Cardiac fibroblast (primary cell): ENCODE data around the gene LAMB4.

Experiments used
- DNase-seq, 2 donors: peaks; one replicate each; pipeline versions ENCODE4 v3.0.0 to v3.0.0-alpha.2; 2010; ENCODE audit warnings: low read depth in 2 of 2
- H3K4me3 ChIP-seq, 2 donors: replicated peaks in 1 of 2; 1 replicate in 1 of 2; 2 replicates in 1 of 2; pipeline ENCODE4 v1.5.1; 2011; ENCODE audit warnings: low read depth in 2 of 2, low read length in 2 of 2, mild to moderate bottlenecking in 2 of 2, moderate library complexity in 1 of 2
- TF ChIP-seq, protein P1 (sequence below): IDR thresholded peaks from one replicate; pipeline ENCODE4 v1.5.1; 2011; ENCODE audit warnings: low read depth, mild to moderate bottlenecking, low read length, inconsistent platforms

Gene LAMB4

DNA sequence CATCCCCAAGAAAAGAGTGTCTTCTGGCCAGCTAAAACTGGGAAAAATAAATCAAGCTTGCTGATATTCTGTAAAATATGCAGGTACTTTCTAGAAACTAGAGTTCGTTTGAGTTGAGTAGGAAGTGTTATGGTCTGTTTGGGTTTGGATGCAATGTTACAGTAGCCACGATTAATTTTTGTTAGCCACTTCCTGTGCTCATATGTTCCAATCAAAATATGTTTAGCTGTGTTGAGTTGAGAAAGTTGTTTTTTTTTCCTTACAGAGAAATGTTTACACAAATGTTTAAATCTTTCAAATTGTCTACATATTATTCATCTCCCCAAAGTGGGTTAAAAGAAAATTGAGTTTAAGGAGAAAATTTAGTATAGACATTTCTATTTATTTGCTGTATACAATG is 115.9 kb downstream of the LAMB4 start:
- H3K4me3 ChIP-seq, result no peak overlapping the region
- DNase-seq, result peak in 1 of 2 donors; percentile 70
- TF ChIP-seq, protein P1, sequence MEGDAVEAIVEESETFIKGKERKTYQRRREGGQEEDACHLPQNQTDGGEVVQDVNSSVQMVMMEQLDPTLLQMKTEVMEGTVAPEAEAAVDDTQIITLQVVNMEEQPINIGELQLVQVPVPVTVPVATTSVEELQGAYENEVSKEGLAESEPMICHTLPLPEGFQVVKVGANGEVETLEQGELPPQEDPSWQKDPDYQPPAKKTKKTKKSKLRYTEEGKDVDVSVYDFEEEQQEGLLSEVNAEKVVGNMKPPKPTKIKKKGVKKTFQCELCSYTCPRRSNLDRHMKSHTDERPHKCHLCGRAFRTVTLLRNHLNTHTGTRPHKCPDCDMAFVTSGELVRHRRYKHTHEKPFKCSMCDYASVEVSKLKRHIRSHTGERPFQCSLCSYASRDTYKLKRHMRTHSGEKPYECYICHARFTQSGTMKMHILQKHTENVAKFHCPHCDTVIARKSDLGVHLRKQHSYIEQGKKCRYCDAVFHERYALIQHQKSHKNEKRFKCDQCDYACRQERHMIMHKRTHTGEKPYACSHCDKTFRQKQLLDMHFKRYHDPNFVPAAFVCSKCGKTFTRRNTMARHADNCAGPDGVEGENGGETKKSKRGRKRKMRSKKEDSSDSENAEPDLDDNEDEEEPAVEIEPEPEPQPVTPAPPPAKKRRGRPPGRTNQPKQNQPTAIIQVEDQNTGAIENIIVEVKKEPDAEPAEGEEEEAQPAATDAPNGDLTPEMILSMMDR, result no peak

DNA sequence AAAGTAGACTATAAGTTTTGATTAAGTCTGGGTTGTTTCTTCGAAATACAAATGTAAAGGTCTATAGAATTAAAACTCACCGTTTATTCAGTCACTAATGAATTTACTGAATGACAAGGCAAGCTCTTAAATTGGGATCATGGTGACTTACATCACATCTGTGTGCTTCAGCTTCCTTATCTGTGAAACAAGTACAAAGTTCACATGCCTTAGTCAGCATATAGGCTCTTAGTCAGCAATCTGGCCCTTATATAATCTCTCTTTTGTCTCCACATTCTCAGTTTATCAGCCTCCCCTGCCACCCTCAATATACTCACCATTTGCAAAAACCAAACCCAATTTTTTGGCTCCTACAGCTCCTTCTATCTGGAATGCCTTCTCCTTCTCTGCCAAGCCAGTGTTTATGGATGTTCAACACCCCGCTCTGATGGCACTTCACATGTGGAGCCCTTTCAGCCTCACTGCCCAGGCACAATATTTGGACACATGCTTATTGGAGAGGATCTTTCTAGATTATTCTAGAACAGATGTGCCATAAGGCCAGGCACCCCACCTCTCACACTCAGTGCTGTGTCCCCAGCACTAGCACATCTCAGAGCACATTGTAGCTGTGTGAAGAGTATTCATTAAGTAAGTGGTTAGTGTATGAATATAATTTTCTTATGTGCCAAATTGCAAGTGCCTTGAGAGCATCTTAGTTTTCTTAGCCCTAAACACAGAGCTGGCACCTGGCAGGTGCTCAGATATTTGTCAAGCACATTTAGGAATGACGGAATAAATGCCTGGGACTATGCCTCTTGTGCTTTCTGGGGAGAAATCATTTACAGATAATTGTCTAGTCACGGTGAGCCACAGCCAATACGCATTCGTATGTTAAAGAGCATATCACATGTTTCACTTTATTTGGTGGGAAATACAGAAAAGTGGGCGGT is 117.4 kb downstream of the LAMB4 start:
- H3K4me3 ChIP-seq, result no peak overlapping the region
- DNase-seq, result peak; percentile 66 to 69

GRCh38 chr7:108010377-108010776 is 119.8 kb downstream of the LAMB4 start:
- H3K4me3 ChIP-seq, result no peak overlapping the region
- DNase-seq, result no peak
- TF ChIP-seq, protein P1, result no peak

More for the DNA sequence above, 117.4 kb downstream of the LAMB4 start:
- TF ChIP-seq, protein P1, result no peak

- no peak overlapping the region for H3K4me3 ChIP-seq
- no peak for DNase-seq
- TF ChIP-seq, protein P1, result no peak
These were observed 120.3 kb downstream of the LAMB4 start for GRCh38 chr7:108009873-108010272.

- H3K4me3 ChIP-seq, result no peak overlapping the region
- TF ChIP-seq, protein P1, result no peak
- no peak for DNase-seq
These were observed 121.3 kb downstream of the LAMB4 start for GRCh38 chr7:108008827-108009226.

- DNase-seq, result no peak
- H3K4me3 ChIP-seq, result no peak overlapping the region
- TF ChIP-seq, protein P1, result no peak
These were observed 121.9 kb downstream of the LAMB4 start for GRCh38 chr7:108008240-108008639.
